Cardiac fibroblast (primary cell): ENCODE measurements around the gene PATL2.
"Not testable (repeated sequence)": the region's sequence is repeated elsewhere in the genome, so short reads cannot be mapped to it uniquely, and the experiment has no call there.

Experiments
- DNase-seq, 2 donors: peaks; one replicate each; pipeline versions ENCODE4 v3.0.0 to v3.0.0-alpha.2; 2010; ENCODE audit warnings: low read depth in 2 of 2
- H3K4me3 ChIP-seq, 2 donors: replicated peaks in 1 of 2; 1 replicate in 1 of 2; 2 replicates in 1 of 2; pipeline ENCODE4 v1.5.1; 2011; ENCODE audit warnings: low read depth in 2 of 2, low read length in 2 of 2, mild to moderate bottlenecking in 2 of 2, moderate library complexity in 1 of 2
- TF ChIP-seq, protein P1 (sequence below): IDR thresholded peaks from one replicate; pipeline ENCODE4 v1.5.1; 2011; ENCODE audit warnings: low read depth, mild to moderate bottlenecking, low read length, inconsistent platforms

The PATL2 gene

GRCh38 chr15:44734839-44735481 lies 23.8 kb upstream of the PATL2 start:
- DNase-seq: no peak
- TF ChIP-seq, protein P1, sequence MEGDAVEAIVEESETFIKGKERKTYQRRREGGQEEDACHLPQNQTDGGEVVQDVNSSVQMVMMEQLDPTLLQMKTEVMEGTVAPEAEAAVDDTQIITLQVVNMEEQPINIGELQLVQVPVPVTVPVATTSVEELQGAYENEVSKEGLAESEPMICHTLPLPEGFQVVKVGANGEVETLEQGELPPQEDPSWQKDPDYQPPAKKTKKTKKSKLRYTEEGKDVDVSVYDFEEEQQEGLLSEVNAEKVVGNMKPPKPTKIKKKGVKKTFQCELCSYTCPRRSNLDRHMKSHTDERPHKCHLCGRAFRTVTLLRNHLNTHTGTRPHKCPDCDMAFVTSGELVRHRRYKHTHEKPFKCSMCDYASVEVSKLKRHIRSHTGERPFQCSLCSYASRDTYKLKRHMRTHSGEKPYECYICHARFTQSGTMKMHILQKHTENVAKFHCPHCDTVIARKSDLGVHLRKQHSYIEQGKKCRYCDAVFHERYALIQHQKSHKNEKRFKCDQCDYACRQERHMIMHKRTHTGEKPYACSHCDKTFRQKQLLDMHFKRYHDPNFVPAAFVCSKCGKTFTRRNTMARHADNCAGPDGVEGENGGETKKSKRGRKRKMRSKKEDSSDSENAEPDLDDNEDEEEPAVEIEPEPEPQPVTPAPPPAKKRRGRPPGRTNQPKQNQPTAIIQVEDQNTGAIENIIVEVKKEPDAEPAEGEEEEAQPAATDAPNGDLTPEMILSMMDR: no peak
- H3K4me3 ChIP-seq: no peak overlapping the region

DNA sequence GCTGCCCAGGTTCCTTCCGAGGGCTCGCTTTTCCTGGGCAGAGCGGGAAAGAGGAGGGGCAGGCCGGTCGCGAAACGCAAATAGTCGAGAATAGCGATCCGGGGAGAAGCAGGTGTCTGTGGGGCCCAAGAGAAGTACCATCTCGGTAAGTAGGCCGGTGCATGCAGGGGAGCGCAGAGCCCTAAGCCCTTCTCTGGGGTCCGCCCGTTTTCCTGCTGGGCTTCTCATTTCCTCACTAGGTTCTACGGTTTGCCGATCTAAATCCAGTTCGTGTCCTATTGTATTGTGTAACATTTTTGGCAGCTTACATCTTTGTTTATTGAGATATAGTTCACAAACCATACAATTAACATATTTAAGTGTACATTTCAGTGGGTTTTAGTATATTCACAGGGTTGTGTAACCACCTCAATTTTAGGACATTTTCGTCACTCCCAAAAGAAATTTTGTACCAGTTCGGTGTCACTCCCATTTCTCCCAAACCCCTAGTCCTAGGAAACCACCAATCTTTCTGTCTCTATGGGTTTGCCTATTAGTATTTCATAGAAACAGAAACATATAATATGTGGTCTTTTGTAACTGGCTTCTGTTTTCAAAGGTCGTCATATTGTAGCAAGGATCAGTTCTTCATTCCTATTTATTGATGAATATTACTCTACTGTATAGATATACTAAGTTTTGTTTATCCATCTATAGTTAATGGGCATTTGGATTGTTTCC lies 18.4 kb upstream of the PATL2 start:
- peak; percentile 27 to 43 for DNase-seq
- TF ChIP-seq, protein P1: no peak

GRCh38 chr15:44728576-44729407 lies 17.7 kb upstream of the PATL2 start:
- peak; percentile 99 for DNase-seq
- TF ChIP-seq, protein P1: no peak
- H3K4me3 ChIP-seq: peak overlapping the region; percentile 82 to 93

More for the DNA sequence above, 18.4 kb upstream of the PATL2 start:
- H3K4me3 ChIP-seq: peak overlapping the region; percentile 82 to 93

DNA sequence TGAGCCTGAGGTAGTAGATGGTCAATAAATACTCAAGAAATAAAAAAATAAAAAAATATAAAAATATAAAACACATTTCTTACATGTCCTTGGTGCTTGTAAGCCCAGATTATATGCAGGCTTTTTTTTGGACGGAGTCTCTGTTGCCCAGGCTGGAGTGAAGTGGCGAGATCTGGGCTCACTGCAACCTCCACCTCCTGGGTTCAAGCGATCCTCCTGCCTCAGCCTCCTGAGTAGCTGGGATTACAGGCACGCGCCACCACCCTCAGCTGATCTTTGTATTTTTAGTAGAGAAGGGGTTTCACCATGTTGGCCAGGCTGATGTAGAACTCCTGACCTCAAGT lies 17.1 kb upstream of the PATL2 start:
- peak overlapping the region; percentile 6 to 93 for H3K4me3 ChIP-seq

GRCh38 chr15:44727485-44728231 lies 16.5 kb upstream of the PATL2 start:
- H3K4me3 ChIP-seq: no peak overlapping the region
- TF ChIP-seq, protein P1: no peak
- peak in 1 of 2 donors; percentile 9 for DNase-seq

More for the DNA sequence above, 17.1 kb upstream of the PATL2 start:
- not testable (repeated sequence) for DNase-seq

DNA sequence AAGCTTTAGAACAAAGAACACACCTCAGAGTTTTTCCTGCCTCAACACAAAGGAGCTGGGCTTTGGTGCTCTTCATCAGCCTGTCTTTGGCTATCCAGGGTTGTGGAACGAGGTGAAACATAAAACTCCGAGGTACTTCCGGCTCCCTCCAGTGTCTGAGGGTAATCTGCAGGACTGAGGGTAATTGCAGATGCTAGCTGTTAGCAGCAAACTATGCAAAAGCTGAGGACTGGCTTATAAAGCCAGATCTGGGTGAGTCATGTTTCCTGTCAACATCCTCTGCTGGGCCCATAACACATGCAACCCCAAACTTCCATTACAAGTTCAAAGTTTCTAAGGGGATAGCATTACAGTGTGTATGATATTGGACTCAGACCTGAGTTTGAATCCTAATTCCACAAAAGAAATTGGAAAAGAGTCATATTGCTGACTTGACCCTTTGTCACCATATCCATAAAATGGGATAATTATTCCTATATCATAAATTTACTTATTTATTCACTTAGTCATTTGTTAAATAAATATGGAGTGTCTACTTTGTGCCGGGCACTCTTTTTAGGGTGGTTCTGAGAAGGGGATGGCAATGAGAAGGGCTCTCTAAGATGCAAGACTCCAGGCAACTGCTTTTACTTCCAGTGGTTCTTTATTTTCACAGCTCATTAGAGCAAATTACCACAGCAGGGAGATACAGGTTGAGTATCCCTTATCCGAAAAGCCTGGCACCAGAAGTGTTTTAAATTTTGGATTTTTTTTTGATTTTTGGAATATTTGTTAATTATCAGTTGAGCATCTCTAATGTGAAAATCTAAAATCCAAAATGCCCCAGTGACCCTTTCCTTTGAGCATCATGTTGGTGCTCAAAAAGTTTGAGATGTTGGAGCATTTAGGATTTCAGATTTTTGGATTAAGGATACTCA lies 15.7 kb upstream of the PATL2 start:
- TF ChIP-seq, protein P1: no peak
- peak; percentile 93 to 95 for DNase-seq
- no peak overlapping the region for H3K4me3 ChIP-seq
